OCI-LY7 (cell line): ENCODE measurements around the gene SH3RF3. TPM values are rescaled to one million over a fixed set of nuclear protein-coding genes. Genes with fewer than 3 reads are reported as not detected.

ENCODE experiments used
- BruUV-seq: library from RNA; stranded (reverse); fragments of 400-500 nt; replicated peaks from 2 replicates; lab custom pipeline; 2021; lab: Mats Ljungman, UMichigan
- CTCF ChIA-PET: fragments of 300-600 bp; sonication (Branson Sonifier 250); formaldehyde crosslinking; loops from one replicate; lab custom pipeline; 2022; ENCODE audit warnings: antibody characterized with exemption; ENCODE audit not compliant: unreplicated experiment; lab: Charles Lee
- POLR2A ChIA-PET: fragments of 300-600 bp; sonication (Branson Sonifier 250); formaldehyde crosslinking; loops from one replicate; lab custom pipeline; 2022; ENCODE audit warnings: antibody characterized with exemption; lab: Charles Lee
- DNase-seq: peaks from one replicate; pipeline ENCODE4 v3.0.0-alpha.2; 2015; ENCODE audit warnings: low spot score
- H2AFZ ChIP-seq: fragments of 200-600 bp; sonication (generic), shearing (Covaris generic); 2 replicates; pipeline ENCODE4 v1.6.1; 2014; ENCODE audit warnings: mild to moderate bottlenecking, antibody characterized with exemption, low read length, moderate library complexity
- H3K27ac ChIP-seq: fragments of 200-600 bp; sonication (generic); 2 replicates; pipeline ENCODE4 v1.5.1; 2014; ENCODE audit warnings: mixed run types, low read depth, mild to moderate bottlenecking, moderate library complexity, low read length, inconsistent platforms; ENCODE audit not compliant: poor library complexity, severe bottlenecking
- H3K36me3 ChIP-seq: fragments of 200-600 bp; sonication (generic); 2 replicates; pipeline ENCODE4 v1.6.1; 2014; ENCODE audit warnings: mild to moderate bottlenecking, antibody characterized with exemption, low read length, moderate library complexity, mixed read lengths; ENCODE audit not compliant: insufficient read depth
- H3K4me1 ChIP-seq: fragments of 200-600 bp; sonication (generic); 2 replicates; pipeline ENCODE4 v1.5.1; 2014; ENCODE audit warnings: mild to moderate bottlenecking, low read length; ENCODE audit not compliant: insufficient read depth, poor library complexity, severe bottlenecking
- H3K4me2 ChIP-seq: fragments of 200-600 bp; sonication (generic); 2 replicates; pipeline ENCODE4 v1.6.1; 2014; ENCODE audit warnings: mild to moderate bottlenecking, low read length
- H3K4me3 ChIP-seq: fragments of 200-600 bp; sonication (generic); 2 replicates; pipeline ENCODE4 v1.5.1; 2014; ENCODE audit warnings: mild to moderate bottlenecking, low read depth, low read length; ENCODE audit not compliant: poor library complexity, severe bottlenecking
- H3K79me2 ChIP-seq: fragments of 200-600 bp; sonication (generic); 2 replicates; pipeline ENCODE4 v1.6.1; 2016; ENCODE audit warnings: low read depth, mild to moderate bottlenecking, low read length, moderate library complexity, mixed read lengths; ENCODE audit not compliant: insufficient read depth
- H3K9me2 ChIP-seq: fragments of 200-600 bp; sonication (generic); 2 replicates; pipeline ENCODE4 v1.6.1; 2016; ENCODE audit warnings: mild to moderate bottlenecking, low read length, mixed read lengths; ENCODE audit not compliant: insufficient read depth
- H3K9me3 ChIP-seq: fragments of 200-600 bp; sonication (generic); 2 replicates; pipeline ENCODE4 v1.6.1; 2014; ENCODE audit warnings: mild to moderate bottlenecking, mixed run types, low read length, mixed read lengths
- H4K20me1 ChIP-seq: fragments of 200-600 bp; sonication (generic); 2 replicates; pipeline ENCODE4 v1.6.1; 2014; ENCODE audit warnings: mild to moderate bottlenecking, antibody characterized with exemption, low read length, moderate library complexity, mixed read lengths; ENCODE audit not compliant: insufficient read depth
- CTCF ChIP-seq: fragments of 200-600 bp; sonication (generic); conservative IDR thresholded peaks from 2 replicates; pipeline ENCODE4 v1.5.1; 2014; ENCODE audit warnings: mild to moderate bottlenecking, antibody characterized with exemption, low read length, moderate library complexity, mixed read lengths
- EZH2phosphoT487 ChIP-seq: fragments of 200-600 bp; sonication (generic); IDR thresholded peaks from 2 replicates; pipeline ENCODE4 v1.6.1; 2018; ENCODE audit warnings: low read depth, borderline replicate concordance, mild to moderate bottlenecking, mixed run types, antibody characterized with exemption, low read length, moderate library complexity, mixed read lengths
- intact Hi-C: fragments of 100-400 bp; cut with micrococcal nuclease; formaldehyde crosslinking; loops from one replicate; pipeline ENCODE4 v1.10.0; 2022; ENCODE audit not compliant: unreplicated experiment
- total RNA-seq, 2 experiments: library from RNA; depleted of rRNA in 1 of 2; stranded (reverse); fragments of >200 nt in 1 of 2; shearing (Covaris generic) in 1 of 2; gene quantifications; 2 replicates each; pipeline ENCODE4 v1.2.3, GENCODE V29; 2014 to 2022

Gene SH3RF3
- total RNA-seq, 2 experiments from 2014 or later, result not detected

GRCh38 chr2:109258376-109258775 lies 129.4 kb downstream of the SH3RF3 start:
- no peaks in the 10 kb centered on the region for H4K20me1 ChIP-seq
- H3K79me2 ChIP-seq, result no peaks in the 10 kb centered on the region
- no peaks in the 10 kb centered on the region for H3K9me2 ChIP-seq
- no peak overlapping the region for H3K4me3 ChIP-seq
- DNase-seq, result no peak
- H2AFZ ChIP-seq, result no peak overlapping the region
- no peaks in the 10 kb centered on the region for H3K9me3 ChIP-seq
- ChIA-PET CTCF (no interaction called here), POLR2A (no interaction called here)
- H3K4me2 ChIP-seq, result no peak overlapping the region
- no TSS peak for BruUV-seq
- no peaks in the 10 kb centered on the region for H3K36me3 ChIP-seq
- H3K27ac ChIP-seq, result no peak overlapping the region
- intact Hi-C loops, result no loop called here
- H3K4me1 ChIP-seq, result peaks cover 11% of the 10 kb centered on the region
- no peak for TF ChIP-seq CTCF
- no peak for TF ChIP-seq EZH2phosphoT487

GRCh38 chr2:109258905-109259540 lies 130.0 kb downstream of the SH3RF3 start:
- H3K9me3 ChIP-seq, result no peaks in the 10 kb centered on the region
- H3K4me1 ChIP-seq, result peaks cover 11% of the 10 kb centered on the region
- H3K9me2 ChIP-seq, result no peaks in the 10 kb centered on the region
- H3K27ac ChIP-seq, result no peak overlapping the region
- H2AFZ ChIP-seq, result no peak overlapping the region
- no TSS peak for BruUV-seq
- no peaks in the 10 kb centered on the region for H3K36me3 ChIP-seq
- H3K79me2 ChIP-seq, result no peaks in the 10 kb centered on the region
- intact Hi-C loops, result no loop called here
- no peak overlapping the region for H3K4me2 ChIP-seq
- TF ChIP-seq EZH2phosphoT487, result no peak
- TF ChIP-seq CTCF, result no peak
- H4K20me1 ChIP-seq, result no peaks in the 10 kb centered on the region
- CTCF ChIA-PET, result no interaction called here
- no peak overlapping the region for H3K4me3 ChIP-seq
- no peak for DNase-seq
- POLR2A ChIA-PET, result no interaction called here

DNA sequence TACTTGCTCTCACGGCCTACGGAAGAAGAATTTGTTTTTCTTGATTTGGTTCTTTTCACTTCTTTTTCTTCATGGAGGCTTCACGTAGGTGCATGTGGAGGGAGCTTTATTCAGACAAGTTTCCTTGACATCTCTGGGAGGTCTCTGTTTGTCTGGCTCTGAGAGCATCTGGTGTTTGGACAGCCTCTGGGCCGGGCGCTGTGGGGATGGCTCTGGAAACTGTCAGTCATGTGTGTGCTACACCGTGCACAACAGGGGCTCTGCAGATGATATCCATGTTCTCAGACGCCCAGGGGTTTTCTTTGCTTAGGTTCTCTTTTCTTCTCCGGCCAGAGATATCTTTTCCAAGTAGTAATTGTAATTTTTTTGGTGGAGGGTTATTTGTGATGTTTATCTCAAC lies 130.7 kb downstream of the SH3RF3 start:
- no peak overlapping the region for H3K27ac ChIP-seq
- H4K20me1 ChIP-seq, result no peaks in the 10 kb centered on the region
- H3K4me2 ChIP-seq, result no peak overlapping the region
- BruUV-seq, result no TSS peak
- ChIA-PET CTCF (no interaction called here), POLR2A (no interaction called here)
- DNase-seq, result no peak
- no peaks in the 10 kb centered on the region for H3K79me2 ChIP-seq
- H3K36me3 ChIP-seq, result no peaks in the 10 kb centered on the region
- H3K9me2 ChIP-seq, result no peaks in the 10 kb centered on the region
- no peak overlapping the region for H2AFZ ChIP-seq
- no peak overlapping the region for H3K4me3 ChIP-seq
- intact Hi-C loops, result no loop called here
- TF ChIP-seq EZH2phosphoT487, result no peak
- no peak for TF ChIP-seq CTCF
- no peaks in the 10 kb centered on the region for H3K9me3 ChIP-seq
- H3K4me1 ChIP-seq, result peaks cover 11% of the 10 kb centered on the region
